RCC 7860 (cell line): ENCODE results near the gene CCDC33.

Experiments used
- DNase-seq: peaks from one replicate; pipeline ENCODE4 v3.0.0-alpha.2; 2015; ENCODE audit warnings: low spot score
- FAIRE-seq: peaks from 2 replicates; lab custom pipeline; 2012; peaks lifted over from hg19 to GRCh38; lab: Jason Lieb, UNC

Gene CCDC33

GRCh38 chr15:74306781-74307217 is 70.7 kb downstream of the CCDC33 start:
- no peak for FAIRE-seq
- no peak for DNase-seq

- FAIRE-seq (no peak), DNase-seq (peak; percentile 40)
Observed at GRCh38 chr15:74307827-74308811, 72.0 kb downstream of the CCDC33 start.

GRCh38 chr15:74311734-74312444 is 75.8 kb downstream of the CCDC33 start:
- peak; percentile 40 for DNase-seq
- FAIRE-seq, result peak; percentile 11

GRCh38 chr15:74312445-74313007 is 76.4 kb downstream of the CCDC33 start:
- no peak for DNase-seq

GRCh38 chr15:74313889-74314288 is 77.8 kb downstream of the CCDC33 start:
- no peak for FAIRE-seq

More at GRCh38 chr15:74312445-74313007, 76.4 kb downstream of the CCDC33 start:
- no peak for FAIRE-seq

GRCh38 chr15:74314795-74315438 is 78.8 kb downstream of the CCDC33 start:
- DNase-seq (peak; percentile 31), FAIRE-seq (no peak)

More at GRCh38 chr15:74313889-74314288, 77.8 kb downstream of the CCDC33 start:
- DNase-seq, result no peak

- DNase-seq (peak; percentile 6), FAIRE-seq (no peak)
Observed at GRCh38 chr15:74315626-74316025, 79.5 kb downstream of the CCDC33 start.

GRCh38 chr15:74316141-74316540 is 80.0 kb downstream of the CCDC33 start:
- DNase-seq, result no peak
- no peak for FAIRE-seq

- FAIRE-seq, result no peak
- DNase-seq, result peak; percentile 60
Observed at GRCh38 chr15:74317820-74318375, 81.8 kb downstream of the CCDC33 start.

GRCh38 chr15:74318376-74319137 is 82.4 kb downstream of the CCDC33 start:
- FAIRE-seq, result no peak
- DNase-seq, result no peak

GRCh38 chr15:74319138-74319460 is 83.0 kb downstream of the CCDC33 start:
- FAIRE-seq (no peak), DNase-seq (no peak)

GRCh38 chr15:74319596-74320351 is 83.6 kb downstream of the CCDC33 start:
- FAIRE-seq, result no peak

GRCh38 chr15:74320352-74321247 is 84.5 kb downstream of the CCDC33 start:
- FAIRE-seq, result no peak
- DNase-seq, result no peak

More at GRCh38 chr15:74319596-74320351, 83.6 kb downstream of the CCDC33 start:
- DNase-seq, result no peak

GRCh38 chr15:74322558-74323180 is 86.5 kb downstream of the CCDC33 start:
- DNase-seq (peak; percentile 40), FAIRE-seq (no peak)

- FAIRE-seq, result no peak
- no peak for DNase-seq
Observed at GRCh38 chr15:74324714-74325113, 88.6 kb downstream of the CCDC33 start.

- DNase-seq (no peak), FAIRE-seq (no peak)
Observed at GRCh38 chr15:74326746-74327145, 90.6 kb downstream of the CCDC33 start.

- DNase-seq (no peak), FAIRE-seq (no peak)
Observed at GRCh38 chr15:74327756-74328155, 91.6 kb downstream of the CCDC33 start.
